Measurements from ENCODE around the gene UBASH3A.

The UBASH3A gene

DNA sequence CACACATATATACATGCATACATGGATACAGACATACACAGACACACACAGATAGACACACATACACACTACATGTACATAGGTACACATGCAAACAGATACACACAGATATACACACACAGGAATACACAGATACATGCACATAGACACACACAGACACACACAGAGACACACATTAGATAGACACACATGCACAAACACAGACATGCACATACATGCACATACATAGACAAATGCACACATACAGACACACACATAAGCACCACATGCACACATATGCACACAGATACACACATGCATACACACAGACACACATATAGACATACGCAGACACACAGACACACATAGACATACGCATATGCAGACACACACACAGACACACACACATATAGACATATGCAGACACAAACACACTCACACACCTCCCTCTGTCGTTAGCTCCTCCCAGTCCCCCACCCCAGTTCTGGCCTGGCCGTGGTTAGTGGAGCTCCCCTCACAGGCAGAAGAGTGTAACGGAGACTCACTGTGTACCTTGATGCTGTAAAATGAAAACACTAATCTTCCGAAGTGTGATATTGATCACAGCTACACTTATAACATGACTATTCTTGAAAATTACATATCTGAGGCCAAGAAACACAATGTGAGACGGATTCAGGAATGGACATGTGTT is 7.6 kb downstream of the UBASH3A start:
- no peak for DNase-seq (ENCODE audit: low read depth in 3 of 3)

DNA sequence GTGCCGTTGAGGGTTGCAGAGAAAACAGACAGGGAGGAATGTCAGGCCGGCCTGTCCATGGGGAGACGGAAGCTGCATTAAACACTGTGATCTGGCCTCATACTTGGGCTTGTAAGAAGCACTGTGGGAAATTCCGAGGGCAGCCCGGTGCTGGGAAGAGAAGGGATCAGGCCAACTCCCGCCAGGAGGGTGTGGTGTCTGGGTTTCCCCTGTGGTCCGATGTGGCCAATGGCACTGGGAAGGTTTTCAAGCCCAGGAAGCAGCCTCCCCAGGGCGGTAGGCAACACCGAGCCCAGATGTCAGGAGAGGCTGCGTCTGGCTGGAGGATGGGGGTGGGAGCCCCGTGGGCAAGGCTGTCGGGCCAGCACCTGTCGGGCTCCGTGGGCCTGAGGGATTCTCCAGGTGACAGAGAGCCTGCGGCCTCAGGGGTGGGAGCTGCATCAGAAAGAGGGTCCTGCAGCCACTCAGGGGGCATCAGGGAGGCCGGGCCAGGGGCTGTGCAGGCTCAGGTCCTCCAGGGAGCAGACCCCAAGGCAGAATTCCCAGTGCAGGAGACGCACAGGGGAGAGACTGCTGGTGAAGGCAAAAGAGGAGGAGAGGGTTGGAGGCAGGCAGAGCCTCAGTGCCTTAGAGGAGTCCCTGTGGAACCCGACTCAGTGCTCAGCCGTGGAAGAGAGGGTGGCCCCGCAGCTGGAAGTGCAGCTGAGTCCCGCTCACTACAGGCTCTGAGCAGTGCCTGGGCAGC is 8.4 kb downstream of the UBASH3A start:
- no peak for DNase-seq (ENCODE audit: low read depth in 3 of 3)

DNA sequence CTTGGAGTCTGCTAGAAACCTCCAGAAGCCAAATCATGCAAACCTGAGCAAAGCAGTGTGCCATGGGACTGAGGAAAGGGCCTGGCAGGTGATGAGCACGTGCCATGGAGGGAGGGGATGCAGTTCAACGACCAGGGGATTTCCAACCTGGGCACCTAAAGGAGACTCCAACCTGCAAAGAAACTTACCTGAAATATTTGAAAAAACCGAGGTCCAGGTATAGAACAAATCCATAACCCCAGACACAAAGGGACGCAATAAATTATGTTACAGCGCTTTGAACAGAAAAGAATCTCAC is 8.9 kb downstream of the UBASH3A start:
- no peak for DNase-seq (ENCODE audit: low read depth in 3 of 3)

DNA sequence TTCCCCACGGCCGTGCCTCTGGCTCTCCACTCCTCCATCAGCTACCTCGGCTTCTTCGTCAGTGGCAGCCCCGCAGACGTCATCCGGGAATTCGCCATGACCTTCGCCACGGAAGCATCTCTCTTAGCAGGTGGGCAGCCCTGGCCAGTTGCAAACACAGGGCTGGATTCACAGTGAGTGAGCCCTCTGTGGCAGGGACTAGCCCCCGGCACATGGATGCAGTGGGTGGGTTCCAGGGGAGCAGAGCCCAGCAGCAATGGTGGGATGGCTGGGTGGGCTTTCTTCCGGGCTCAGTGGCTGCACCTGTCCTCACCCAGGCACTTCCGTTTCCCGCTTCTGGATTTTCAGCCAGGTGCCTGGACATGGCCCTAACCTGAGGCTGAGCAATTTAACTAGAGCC is 9.4 kb downstream of the UBASH3A start:
- DNase-seq (ENCODE audit: low read depth in 3 of 3) = no peak

DNA sequence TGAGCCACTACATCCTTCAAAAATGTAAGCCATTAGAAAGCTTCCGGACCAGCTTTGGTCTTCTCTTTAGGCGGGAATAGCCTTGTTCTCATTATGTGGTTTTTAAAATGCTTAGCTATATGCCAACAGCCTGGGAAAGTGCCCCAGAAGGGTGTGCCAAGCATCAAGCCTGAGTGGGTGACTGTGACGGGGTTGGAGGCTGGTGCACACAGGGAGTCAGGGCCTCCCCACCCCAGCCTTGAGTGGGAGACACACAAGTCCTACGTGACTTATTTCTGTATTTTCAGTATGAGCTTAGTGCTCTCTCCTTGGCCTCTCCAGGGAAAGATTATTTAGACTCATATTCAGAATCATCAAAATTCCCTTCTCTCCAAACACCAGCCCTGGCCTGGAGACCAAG is 9.8 kb downstream of the UBASH3A start:
- no peak for DNase-seq (ENCODE audit: low read depth in 3 of 3)

DNA sequence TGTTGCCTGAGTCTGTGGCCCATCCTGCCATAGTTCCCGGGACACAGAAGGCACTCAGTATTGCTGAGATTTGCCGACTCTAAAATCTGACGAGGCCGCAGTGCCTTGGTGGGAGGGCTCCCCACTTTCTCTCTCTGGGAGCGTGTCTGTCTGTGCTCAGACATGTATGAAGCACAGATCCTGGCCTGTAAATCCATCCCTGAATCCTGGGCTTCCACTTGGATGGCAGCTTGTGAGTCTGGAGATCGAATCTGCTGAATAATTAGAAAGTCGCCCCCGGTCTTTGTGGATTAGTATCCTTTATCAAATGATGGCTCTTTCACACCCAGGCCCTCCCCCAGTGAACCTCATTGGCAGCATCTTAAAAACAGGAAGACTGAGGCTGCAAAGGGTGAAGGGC is 10.4 kb downstream of the UBASH3A start:
- no peak for DNase-seq (ENCODE audit: low read depth in 3 of 3)

DNA sequence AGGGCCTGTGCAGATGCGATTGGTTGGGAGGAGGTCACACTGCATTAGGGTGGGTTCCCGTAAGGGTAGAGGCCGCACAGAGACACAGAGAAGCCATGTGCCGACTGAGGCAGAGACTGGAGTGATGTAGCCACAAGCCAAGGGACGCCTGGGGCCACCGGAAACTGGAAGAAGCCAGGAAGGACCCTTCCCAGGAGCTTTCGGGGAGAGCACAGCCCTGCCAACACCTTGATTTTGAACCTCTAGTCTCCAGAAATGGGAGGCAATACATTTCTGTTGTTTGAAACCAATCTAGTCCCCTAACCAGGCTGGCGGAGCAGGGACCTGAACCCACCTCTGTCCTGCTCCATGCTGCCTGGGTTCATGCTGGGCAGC is 10.8 kb downstream of the UBASH3A start:
- no peak for DNase-seq (ENCODE audit: low read depth in 3 of 3)

DNA sequence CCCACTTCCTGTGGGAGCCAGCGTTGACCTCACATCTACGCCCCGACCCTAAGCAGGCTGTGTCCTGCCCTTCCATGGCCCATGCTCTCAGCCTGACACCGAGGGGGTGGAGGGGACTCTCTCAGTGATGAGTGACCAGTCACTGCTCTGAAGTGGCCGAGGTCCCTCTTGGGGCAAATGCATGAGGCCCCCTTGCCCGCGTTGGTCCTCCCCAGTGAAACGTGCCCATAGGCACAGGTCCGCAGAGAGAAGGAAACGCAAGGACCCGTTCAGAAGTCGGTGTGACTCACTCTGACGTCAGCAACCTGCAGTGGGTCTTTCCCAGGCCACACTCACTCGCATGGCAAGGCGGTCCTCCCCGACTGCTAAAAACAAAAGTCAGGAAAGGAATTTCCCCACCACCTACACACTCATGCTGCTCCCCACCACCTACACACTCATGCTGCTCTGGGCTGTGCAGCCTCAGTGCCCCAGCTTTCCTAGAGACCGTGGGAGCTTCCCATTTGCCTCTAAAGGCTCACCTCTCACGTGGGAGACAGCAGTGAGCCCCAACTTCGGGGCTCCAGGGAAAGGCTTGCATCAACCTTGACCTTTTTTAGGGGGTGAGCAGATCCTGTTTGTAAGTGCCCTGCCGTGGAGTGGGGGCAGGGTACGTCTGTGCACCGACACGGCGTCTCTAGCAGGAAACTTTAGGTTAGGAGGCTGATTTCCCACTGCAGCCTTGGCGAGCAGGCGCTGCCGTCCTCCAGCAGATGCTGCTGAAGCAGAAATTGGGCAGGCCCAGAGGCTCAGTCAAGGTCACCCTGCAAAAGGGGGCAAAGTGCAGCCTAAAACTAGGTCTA is 11.4 kb downstream of the UBASH3A start:
- peak; percentile 75 to 92 (median 85) for DNase-seq (ENCODE audit: low read depth in 3 of 3)

DNA sequence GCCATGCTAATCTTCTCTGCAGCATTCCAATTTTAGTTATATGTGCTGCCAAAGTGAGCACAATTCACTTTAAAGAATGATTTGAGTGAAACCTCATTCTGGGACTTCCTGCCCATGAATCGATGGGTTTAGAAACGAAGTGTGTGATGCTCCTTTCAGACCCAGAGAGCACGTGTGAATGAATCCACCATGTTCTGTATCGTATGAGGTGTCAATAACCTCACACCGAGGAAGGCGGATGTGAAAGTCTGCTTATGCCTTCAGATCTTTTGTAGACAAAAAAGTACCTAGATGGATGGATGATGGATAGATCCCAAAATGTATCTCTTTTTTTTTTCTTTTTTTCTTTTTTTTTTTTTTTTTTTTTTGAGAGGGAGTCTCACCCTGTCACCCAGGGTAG is 13.8 kb downstream of the UBASH3A start:
- DNase-seq (ENCODE audit: low read depth in 3 of 3) = no peak

DNA sequence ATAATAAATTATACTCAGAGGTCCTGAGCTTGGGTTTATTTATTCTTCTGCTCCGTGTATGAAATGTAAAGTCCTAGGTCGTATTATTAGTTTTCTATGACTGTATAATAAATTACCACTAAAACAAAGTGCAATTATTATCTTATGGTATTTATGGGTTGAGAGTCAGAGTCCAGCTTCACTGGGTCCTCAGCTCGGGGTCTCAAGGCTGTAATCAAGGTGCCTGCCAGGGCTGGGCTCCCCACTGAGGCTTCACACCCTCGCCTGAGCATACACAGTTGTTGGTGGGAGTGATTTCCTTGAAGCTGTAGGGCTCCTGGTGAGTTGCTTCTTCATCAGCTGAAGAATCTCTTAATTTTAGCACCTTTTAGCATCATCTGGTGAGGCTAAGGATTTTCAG is 15.2 kb downstream of the UBASH3A start:
- DNase-seq (ENCODE audit: low read depth in 3 of 3) = no peak

DNA sequence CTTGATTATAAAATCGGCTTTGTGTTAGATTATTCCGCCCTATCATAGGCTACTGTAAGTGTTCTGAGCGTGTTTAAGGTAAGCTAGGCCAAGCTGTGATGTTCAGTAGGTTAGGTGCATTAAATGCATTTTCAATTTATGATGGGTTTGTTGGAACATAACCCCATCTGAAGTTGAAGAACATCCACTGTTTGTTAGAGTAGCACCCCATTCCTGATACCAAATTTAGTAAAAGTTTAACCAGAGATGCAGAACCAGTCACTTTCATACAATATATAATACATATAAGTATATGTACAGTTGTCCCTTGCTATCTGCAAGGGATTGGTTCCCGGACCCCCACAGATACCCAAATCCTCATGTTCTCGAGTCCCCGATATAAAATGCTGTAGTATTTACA is 16.1 kb downstream of the UBASH3A start:
- no peak for DNase-seq (ENCODE audit: low read depth in 3 of 3)

DNA sequence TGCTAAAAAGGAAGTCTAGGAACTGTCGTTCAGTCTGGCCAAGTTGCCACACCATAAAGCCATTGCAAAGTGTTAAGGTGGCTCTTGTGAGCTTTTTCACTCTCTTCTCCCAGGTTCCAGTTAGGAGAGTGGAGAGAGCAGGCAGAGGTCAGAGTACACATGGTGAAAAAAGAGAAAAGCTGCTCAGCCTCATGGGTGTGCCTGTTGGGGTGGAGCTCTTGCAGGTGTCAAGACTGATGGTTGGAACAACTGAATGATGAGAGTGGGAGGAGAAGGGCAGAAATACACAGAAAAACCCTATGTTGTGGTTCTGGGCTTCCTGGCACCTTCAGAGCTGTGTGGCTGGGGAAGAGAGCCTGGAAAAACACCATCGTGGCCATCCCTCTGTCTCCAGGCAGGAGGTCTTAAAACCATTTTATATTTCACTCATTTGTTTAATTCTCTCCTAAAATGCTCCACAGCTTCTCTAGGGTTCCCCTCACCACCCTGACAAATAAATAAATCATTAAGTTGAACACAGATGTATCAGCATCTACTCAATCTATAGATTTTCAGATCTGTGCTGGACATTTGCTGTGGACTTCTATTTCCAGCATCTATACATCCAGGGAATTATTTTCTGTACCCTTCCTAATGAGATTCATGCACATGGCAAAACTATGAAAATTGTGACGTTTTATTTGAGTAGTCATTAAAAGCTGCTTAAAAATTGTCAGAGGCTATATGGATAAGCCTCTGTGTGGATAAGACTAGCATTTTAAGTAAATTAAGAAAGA is 17.5 kb downstream of the UBASH3A start:
- DNase-seq (ENCODE audit: low read depth in 3 of 3) = no peak

DNA sequence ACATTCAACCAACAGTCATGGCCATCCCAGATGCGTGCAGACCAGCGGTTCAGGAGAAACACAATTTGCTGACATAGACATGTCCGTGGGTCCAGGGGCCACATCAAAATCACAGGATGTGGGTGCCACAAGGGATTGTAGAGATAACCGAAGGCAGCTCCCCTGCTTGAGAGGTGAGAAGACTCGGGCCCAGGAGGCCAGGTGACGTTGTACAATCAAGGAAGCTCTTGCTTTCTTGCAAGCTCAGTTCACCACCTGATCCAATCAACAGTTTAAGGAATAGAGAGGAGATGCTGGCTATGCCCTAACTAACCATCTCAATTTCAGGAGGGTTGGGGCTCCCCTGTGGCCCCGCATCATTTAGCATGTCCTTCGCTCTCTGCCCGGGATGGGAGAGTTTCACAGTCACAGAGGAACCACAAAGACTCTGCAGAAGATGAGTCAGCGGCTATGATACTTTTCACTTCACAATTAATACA is 19.5 kb downstream of the UBASH3A start:
- DNase-seq (ENCODE audit: low read depth in 3 of 3) = no peak

DNA sequence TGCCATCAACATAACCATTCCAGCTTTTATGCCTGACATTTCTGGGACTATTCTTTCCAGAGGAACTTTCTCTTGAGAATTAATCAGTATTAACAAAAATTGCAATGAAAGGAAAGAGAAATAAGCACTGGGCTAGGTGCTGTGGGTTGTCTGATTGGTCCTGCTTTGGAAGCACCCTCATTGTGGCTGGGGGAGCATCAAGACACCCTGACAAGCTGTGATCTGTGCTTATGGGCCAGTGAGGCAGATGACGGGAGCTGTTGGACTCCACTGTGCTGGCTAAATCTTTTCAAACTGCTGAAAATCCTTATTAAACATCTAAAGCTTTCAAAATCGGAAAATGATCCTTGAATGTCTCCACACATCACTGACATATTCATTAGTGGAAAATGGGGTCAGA is 20.0 kb downstream of the UBASH3A start:
- no peak for DNase-seq (ENCODE audit: low read depth in 3 of 3)

DNA sequence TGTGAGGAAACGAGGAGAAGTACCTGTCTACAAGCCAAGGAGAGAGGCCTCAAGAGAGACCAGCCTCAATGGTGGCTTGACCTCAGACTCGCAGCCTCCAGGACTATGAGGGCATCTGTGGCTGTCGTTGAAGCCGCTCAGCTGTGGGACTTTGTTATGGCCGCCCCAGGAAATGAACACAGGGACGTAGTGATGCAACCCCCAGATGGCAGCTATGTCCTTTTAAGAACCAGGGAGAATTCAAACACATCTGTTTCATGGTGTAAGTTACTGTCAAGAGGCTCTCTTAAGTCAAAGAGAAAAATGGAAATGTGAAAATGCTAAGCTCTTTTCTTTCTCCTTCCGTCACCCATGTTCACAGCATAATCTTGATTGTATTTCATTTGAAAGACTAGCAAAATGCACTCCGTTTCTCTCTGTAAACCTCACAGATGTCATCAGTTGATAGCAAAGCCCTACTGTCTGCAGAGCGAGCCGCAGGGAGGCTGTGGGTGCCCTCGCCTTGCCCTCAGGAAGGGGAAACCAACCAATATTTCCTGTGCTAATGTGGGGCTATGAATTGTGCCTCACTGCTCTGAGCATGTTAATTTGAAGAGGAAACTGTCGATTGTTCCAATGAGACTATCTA is 21.3 kb downstream of the UBASH3A start:
- DNase-seq (ENCODE audit: low read depth in 3 of 3) = peak in 1 of 3 experiments; percentile 48

DNA sequence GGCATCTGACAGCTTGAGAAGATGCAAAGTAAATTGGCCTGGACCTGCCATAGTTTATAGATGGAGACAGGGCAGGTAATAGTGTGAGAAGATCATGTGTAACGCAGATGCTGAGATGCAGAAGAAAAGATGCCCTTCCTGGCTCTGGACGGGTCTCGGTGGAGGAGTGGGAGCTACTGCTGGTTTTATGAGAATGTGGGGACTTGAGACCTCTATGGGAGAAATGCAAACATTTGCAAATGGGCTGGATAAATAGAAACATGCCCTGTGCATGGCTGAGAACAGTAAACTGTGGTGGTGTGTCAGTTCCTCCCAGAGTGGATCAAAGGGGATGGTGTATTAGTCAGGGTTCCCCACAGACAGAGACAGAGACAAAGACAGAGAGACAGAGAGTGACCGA is 21.9 kb downstream of the UBASH3A start:
- no peak for DNase-seq (ENCODE audit: low read depth in 3 of 3)

DNA sequence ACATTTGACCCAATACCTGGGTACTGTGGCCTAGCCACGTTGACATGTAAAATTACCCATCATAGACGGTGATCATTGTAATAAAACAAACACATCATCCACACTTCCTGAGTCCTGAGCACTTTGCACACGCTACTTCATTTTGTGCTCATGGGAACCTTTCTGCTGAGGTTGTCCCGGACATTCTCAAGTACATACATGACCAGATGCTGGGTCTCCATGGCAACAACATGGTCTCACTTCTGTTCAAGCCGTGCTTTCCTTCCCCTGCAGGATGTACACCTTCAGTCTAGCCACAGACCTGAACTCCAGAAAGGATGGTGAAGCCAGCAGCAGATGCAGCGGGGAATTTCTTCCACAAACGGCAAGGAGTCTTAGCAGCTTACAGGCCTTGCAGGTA is 22.7 kb downstream of the UBASH3A start:
- no peak for DNase-seq (ENCODE audit: low read depth in 3 of 3)

DNA sequence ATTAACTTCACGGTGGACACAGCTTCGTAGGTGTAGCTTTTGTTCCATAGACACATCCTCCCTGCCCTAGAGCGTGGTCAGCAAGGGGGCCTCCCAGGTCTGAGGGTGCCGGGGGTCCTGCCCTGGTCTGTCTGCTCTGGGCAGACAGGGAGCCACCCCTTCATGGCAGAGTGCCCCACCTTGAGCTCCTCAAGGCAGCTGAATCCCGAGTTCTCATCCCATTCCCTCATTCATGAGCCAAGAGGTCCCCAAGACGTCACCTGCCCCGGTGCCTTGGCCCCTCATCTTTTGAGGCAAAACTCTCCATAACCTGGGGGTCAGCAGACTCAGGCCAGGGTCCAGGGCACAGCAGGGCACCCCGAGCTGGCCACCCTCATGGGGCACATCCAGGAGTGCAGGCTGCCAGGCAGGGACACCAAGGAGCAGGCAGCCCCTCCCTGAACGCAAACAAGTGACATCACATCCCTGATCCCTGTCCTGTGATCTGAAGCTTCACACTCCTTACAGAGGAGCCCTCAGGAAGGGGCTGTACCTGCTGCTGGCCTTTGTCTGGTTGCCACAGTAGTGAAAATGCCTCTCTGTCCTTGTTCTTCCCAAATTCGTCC is 23.3 kb downstream of the UBASH3A start:
- no peak for DNase-seq (ENCODE audit: low read depth in 3 of 3)

DNA sequence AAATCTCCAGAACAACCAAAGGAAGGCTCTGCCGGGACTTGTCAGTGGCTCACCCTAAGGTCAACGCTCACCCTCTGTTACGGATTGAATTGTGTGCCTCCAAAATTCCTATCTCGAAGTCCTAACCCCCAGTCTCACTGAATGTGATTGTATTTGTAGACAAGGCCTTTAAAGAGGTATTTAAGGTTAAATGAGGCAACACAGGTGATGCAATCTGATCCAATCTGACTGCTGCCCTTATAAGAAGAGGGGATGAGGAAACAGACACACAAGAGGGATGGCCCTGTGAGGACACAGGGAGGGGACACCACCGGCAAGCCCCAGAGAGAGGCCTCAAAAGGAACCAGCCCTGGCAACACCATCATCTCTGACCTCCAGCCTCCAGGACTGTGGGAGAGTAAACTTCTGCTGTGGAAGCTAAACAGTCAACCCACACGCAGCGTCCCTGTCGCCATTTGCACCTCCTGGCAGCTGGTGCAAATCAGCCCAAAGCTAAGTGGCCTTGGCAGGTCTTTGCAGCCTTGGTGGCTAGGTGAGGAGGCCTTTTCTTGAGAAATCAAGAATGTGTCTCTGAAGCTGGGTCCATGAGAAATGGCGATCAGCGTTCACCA is 24.2 kb downstream of the UBASH3A start:
- DNase-seq (ENCODE audit: low read depth in 3 of 3) = no peak

DNA sequence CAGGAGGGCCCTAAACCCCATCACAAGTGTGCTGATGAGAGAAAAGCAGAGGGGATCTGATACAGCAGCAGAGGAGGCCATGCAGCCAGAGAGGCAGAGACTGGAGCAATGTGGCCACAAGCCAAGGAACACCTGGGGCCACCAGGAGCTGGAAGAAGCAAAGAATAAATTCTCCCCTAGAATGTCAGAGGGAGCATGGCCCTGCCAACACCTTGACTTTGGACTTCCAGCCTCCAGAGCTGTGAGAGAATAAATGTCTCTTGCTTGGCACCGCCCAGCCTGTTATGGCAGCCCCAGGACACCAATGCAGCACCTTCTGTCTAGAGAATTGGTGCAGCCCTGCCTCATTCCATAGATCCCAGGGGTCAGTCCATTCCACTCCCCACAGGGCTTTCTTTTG is 25.3 kb downstream of the UBASH3A start:
- no peak for DNase-seq (ENCODE audit: low read depth in 3 of 3)

DNA sequence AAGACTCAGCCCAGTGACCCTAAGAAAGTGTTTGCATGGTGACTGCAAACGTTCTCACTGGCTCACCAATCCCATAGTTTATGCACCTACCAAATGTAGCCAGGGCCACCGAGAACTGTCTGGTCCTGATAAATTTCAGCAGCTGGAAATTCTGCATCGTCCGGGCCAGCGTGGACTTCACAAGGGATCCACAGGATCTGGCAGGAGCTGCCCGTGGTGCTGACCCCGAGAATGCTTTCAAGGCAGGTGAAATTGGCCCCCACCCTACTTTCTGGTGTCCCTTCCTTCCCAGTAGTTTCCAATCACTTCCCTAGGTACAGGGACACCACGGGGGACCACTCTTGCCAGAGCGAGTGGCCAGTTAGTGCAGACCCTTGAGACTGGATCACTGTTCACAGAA is 26.2 kb downstream of the UBASH3A start:
- no peak for DNase-seq (ENCODE audit: low read depth in 3 of 3)
